22Rv1 (cell line): ENCODE measurements around the gene MMP19.

Experiments used
- ZFX ChIP-seq: fragments of 450-650 bp; IDR thresholded peaks from 2 replicates; pipeline ENCODE4 v1.6.1; 2017; ENCODE audit warnings: antibody characterized with exemption, borderline replicate concordance
- TF ChIP-seq, protein P1 (sequence below): fragments of 450-650 bp; IDR thresholded peaks from 2 replicates; pipeline ENCODE4 v1.5.1; 2017; ENCODE audit warnings: mild to moderate bottlenecking

DNA sequence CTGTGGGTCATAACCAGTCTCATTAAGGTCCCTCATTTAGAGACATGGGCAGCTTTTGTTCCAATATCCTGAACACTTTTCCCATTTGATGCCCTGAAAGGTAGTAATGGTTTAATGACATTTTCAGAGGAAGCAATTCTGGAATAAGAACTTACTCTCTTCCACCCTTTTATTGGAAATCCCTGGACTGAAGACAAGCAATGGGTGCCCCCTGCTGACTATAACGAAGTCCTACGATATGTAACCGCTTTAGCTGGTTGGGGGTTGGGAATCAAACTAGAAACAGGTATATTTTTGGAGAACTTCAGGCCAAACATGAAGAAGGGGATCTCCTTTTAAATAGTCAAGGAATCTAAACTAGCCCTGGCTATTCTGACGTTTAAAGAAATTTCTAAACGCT is 45.7 kb downstream of the MMP19 start:
- TF ChIP-seq, protein P1, sequence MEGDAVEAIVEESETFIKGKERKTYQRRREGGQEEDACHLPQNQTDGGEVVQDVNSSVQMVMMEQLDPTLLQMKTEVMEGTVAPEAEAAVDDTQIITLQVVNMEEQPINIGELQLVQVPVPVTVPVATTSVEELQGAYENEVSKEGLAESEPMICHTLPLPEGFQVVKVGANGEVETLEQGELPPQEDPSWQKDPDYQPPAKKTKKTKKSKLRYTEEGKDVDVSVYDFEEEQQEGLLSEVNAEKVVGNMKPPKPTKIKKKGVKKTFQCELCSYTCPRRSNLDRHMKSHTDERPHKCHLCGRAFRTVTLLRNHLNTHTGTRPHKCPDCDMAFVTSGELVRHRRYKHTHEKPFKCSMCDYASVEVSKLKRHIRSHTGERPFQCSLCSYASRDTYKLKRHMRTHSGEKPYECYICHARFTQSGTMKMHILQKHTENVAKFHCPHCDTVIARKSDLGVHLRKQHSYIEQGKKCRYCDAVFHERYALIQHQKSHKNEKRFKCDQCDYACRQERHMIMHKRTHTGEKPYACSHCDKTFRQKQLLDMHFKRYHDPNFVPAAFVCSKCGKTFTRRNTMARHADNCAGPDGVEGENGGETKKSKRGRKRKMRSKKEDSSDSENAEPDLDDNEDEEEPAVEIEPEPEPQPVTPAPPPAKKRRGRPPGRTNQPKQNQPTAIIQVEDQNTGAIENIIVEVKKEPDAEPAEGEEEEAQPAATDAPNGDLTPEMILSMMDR = peak; percentile 83
- TF ChIP-seq ZFX = no peak
